GM19438 (cell line): ENCODE results near the gene PIEZO2.
"Not testable (repeated sequence)": the region's sequence is repeated elsewhere in the genome, so short reads cannot be mapped to it uniquely, and the experiment has no call there.

Experiments used
- ATAC-seq: cut with Tn5 transposase; IDR thresholded peaks from one replicate; pipeline ENCODE4 v1.9.1; 2021; ENCODE audit warnings: low read depth; ENCODE audit not compliant: unreplicated experiment

PIEZO2 gene

DNA sequence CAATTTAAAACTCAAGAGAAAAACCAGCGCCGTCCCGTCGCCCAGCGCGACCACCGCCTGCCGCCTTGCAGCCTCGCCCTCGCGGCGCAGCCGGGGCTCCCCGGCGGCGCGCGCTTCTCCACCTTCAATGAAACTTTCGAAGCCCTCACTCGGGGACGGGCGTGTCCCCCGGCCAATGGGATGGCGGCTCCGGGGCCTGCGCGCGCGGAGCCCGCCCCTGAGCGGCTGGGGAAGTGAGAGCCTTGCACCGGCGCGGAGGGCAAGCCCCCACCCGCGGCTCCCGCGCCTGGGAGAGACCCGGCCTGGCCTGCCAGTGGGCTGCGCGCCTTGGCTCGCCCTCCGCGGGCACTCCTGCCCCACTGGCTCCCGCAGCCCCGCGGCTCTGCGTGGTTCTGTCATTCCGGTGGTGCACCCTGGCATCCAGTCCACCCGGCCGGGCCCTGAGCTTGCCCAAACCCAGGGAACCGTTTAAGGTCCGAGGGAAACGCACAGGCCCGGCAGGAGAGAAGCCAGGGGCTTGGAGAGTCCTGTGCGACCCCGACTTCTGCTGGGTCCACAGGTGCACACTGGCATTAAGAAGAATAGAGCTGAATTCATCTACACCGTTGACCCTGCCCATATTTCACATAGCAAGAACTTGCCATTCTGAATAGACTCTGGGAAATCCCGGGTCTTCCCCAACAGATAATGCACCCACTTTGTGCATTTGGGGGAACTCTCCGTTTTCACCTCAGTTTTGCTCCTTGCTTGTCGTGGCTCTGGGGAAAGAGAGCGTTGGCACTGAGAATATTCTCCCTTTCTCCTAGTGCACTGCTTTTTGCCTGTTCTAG is at the start of gene PIEZO2:
Gene PIEZO2, minus strand, starts transcription at position 129 of the 830 bp plus-strand sequence. CDS start 981 bp downstream, outside the sequence.
- ATAC-seq = peak; percentile 82

DNA sequence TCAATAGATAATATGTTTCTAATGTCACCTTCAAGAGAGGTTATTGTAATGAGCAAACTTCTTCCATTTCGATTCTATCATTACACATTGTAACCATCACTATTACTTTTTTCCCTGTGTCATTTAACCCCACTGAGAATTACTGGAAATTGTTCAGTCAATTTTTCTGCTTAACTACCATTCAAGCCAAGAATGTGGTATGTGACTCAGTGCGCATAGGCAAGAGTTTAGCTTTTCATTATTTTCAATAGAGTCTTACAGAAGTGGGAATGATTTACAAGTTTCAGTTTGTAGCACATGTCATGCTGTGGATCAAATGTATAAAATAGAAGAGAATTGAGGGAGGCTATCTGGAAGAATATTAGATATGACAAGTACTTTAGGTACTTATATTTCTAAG is 34.3 kb upstream of the PIEZO2 start:
- ATAC-seq = no peak

DNA sequence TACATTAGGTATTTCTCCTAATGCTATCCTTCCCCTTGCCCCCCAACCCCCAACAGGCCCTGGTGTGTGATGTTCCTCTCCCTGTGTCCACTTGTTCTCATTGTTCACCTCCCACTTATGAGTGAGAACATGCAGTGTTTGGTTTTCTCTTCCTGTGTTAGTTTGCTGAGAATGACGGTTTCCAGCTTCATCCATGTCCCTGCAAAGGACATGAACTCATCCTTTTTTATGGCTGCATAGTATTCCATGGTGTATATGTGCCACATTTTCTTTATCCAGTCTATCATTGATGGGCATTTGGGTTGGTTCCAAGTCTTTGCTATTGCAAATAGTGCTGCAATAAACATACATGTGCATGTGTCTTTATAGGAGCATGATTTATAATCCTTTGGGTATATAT is 32.3 kb upstream of the PIEZO2 start:
- not testable (repeated sequence) for ATAC-seq

DNA sequence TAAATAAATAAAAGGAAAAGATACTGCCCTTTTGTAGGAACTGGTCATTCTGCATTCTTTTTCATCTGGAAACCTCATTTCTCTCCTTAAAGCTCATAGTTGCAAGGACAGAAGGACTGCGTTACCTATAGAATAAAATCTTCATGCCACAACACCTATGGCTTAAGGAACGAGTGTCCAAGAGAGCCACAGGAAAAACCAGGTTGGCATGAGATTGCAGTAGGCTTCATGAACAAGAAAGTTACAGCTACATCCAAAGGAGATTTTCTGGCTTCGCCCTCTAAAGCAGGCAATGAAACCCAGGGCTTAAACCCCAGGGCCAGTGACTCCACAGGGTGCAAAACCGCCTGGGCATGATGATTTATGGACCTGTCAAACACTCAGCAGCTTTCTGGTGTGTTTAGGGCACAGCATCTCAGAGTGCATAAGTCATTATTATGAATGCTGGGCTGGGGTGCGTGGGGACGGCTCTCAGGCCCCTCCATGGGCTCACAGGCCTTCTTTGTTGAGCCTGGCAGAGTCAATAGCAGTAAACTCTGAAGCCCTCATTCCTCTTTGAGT is 30.7 kb upstream of the PIEZO2 start:
- no peak for ATAC-seq

DNA sequence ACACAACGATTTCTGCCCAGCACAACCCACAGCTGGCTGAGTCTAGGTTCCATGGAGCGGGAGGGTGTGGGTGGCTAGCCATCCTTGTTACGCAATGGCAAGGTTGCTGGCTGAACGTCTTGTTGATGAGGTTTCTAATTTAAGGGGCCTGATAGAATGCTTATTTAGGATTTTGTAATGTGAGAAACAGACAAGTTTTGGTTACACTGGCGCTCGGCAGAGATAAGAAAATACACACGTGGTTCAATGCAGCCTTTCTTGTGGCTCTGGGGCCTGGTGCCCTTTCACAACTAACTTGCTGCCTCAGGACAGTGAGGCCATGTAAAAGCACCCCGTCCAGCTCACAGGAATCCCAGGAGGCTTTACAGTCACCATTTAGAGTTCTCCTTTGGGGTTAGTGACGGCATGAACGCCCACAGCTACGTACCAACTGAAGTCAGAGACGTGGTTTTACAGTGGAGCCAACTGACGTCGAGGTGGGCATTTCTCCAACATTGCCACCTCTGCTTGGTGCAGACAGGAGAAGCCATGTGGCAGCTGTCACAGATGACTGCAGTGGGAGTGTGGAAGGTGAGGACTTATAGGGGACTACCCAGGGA is 29.7 kb upstream of the PIEZO2 start:
- ATAC-seq = no peak

DNA sequence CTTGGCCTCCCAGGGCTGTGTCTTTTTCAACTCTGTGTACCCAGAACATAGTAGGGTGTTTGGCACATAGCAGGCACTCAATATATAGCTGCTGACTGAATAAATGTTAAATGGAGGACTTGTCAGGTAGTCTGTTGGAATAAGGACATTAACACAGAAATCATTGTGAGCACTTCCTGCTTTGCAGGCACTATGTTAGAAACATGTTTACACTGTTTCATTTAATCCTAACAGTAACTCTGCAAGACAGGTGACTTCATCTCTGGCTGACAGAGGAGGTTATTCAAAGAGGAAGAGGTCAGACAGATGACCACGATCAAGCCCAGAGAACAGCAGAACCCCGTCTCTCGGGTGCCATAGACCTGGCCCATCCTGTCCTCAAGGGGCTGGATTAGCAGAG is 28.0 kb upstream of the PIEZO2 start:
- no peak for ATAC-seq

DNA sequence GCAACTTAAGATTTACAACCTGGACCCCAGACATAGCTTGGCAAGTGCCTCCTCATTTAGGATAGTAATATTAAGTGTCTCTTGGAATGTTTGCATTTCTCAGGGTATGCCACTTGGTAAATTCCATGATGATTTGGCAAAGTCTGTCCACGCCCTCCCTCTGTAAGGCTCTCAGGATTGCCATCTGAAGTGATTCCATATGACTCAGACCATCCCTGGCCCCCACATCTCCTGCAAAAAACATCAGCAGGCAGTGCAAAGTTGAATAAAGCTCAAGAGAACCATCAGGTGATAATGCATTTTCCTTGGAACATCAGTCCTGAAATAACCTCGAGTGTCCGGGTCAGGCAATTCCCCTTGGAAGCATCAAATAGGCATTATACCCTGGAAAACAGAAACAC is 27.1 kb upstream of the PIEZO2 start:
- ATAC-seq = no peak

DNA sequence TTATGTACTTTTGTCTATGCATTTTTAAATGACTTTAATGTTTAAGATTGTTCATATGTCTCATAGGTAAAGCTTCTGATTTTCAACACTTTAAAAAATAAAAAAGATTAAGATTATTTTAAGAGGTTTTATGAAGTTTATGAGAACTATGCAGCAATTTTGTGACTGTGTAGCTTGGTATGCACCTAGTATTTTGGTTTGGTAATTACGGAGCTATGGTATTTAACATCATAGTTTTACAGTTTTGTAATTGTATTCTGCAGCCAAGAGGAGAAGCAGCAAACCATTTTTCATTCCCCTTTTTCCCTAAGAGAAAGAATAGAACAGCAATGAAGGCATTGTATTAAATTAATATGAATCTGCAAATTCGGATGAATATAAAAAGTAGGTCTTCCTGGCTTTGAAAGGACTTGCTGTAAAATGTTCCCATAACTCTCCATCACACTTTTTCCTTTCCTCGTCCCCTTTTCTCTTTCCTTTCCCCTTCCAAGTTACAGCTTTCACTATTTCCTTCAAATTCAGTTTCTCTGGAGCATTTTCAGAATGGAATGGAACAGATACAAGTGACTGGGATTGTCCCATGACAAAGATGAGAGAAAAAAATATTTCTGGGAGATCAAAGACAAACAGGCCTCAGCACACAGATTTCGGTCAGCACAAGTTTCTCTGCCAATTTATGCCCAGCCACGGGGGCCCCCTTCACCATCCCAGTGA is 26.1 kb upstream of the PIEZO2 start:
- no peak for ATAC-seq

DNA sequence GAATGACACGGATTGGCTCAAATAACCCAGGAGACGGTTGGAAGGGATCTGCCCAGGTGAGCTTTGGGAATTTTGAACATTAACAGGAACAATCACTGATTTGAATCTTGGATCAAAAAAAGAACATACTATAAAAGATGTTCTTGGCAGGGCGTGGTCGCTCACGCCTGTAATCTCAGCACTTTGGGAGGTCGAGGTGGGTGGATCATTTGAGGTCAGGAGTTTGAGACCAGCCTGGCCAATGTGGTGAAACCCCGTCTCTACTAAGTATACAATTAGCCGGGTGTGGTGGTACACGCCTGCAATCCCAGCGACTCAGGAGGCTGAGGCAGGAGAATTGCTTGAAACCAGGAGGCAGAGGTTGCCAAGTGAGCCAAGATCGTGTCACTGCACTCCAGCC is 24.8 kb upstream of the PIEZO2 start:
- ATAC-seq = not testable (repeated sequence)

DNA sequence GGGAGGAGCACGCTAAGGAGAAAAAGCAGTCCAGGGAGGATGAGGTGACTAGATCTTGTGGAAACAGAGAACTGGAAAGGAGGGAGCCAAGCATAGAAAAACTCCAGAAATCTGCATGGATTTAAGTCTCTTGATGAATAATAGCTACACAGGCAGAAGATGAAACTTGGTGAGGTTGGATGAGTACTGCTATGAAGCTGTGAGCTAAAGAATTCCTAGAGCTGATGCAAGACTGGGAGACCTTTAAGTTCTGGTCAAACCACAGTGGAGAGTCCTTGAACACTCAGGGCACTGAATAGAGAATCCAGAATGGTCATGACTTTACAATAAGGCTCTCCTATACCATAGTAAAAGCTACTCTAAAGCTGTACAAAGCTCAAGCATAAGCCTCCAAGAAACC is 18.4 kb upstream of the PIEZO2 start:
- no peak for ATAC-seq

DNA sequence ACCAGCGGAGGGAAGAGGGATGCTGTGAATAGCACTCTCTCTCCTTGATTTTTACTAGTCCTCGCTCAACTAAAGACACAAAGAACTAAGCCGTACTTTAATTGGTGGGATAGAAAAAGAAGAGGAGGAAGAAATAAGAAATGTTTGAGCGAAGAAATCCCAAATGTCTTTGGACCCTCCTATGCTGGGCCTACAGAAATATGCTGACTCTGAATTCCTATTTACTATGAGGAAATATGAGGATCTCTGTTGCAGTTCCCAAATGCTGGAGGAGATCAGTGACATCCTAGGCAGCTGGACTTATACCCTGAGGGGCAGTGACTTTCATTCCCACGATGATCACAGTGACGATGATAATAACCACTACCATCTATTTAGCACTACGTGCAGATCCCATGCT is 16.6 kb upstream of the PIEZO2 start:
- no peak for ATAC-seq

DNA sequence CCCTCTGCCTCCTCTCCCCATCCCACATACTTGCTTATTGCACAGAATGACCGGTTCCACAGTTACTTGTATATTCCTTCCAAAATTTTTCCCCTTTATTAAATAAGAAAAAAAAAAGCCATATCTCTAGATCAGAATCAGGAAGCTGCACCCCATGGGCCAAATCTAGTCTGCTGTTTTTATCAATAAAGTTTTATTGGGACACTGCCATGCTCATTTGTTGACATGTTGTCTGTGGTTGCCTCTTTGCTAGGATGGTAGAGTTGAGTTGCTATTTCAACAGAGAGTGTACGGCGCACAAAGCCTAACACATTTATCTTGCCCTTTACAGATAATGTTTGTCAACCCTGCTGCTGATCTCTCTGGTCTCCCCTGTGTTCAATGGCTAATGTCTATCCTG is 15.8 kb upstream of the PIEZO2 start:
- ATAC-seq = no peak

DNA sequence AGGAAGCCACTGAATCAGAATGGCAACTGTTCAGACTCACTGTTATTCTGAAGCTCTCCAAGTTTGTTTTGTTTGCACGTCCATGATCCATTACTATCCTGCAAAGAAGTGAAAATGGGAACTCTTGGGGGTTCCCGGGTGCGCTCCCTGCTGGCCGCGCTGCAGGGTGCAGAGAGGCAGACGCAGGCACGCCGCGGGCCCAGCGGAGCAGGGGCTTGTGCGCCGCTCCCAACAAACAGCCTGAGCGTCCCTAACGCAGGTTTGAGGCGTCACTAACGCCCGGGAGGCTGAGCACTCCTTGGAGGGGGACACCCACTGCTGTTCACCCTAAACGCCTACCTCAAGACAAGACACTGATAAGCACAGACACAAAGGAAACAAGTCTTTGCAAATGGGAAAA is 14.3 kb upstream of the PIEZO2 start:
- ATAC-seq = no peak

DNA sequence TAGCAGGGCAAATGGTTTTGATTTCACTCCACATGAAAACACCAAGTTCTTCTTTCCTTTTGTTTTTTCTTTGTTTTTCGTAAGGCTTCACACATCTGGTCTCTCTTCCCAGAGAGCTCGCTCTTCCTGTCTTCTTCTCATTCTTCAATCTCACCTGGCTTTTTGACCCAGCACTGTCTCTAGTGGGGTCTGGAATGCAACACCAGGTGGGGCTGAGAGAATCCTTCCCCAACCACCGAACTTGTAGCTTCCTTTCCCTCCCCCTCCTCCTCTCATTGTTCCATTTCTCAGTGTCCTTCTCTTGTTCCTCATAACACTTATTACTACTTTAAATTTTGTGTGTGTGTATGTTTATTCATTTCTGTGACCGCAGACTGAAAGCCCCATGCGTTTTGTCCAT is 13.5 kb upstream of the PIEZO2 start:
- no peak for ATAC-seq

DNA sequence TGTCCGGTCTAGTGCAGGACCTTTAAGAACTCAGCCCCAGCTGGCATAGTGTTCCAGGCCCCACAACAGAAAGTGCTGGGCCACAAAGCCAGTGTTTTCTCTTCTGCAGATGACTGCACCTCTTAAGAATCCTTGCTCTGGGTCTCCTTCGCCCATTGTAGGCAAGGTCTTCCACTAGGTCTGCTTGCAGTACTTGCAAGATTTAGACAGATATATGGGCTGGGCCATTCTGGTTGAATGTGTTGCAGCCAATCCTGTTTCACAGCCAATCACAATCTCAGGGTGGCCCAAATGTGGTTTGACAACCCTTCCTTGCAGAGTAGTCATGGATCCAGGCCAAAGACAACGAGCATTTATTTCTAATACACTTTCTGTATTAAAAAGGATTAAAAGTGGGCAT is 13.1 kb upstream of the PIEZO2 start:
- ATAC-seq = no peak

DNA sequence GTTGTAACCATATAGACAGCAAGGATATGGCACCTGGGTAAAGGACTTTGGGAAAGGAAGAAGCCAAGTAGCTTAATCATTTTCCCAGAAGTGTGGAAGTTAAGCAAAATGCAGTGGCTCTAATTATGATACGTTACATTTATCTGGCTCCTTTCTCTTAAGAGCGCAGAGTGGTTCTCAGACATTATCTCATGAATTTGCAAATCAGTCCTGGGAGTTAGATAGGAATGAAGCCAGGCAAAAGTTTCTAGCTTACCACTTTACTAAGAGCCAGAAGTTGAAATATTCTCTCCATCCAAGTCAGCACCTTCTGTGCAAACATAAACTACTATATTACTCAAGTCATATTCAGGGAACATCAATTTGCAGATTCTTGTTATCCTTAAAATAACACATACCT is 10.9 kb upstream of the PIEZO2 start:
- no peak for ATAC-seq

DNA sequence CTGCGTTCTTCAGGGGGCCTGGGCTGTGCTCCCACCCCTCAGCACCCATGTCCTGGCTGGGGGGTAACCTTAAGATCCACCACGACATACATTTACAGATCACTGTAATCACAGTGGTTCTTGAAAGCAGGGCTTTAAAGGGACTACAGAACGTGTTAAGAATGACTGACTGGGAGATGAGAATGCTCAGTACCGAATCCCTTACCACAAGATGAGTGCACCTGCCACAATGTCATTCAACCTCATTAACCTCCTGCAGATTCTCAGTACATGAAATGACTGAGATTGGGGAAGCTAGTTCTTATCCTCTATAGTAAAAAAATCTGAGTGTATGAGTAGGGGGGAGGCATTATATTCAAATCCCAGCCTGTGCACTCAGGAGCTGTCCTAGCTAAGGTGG is 10.5 kb upstream of the PIEZO2 start:
- ATAC-seq = no peak

DNA sequence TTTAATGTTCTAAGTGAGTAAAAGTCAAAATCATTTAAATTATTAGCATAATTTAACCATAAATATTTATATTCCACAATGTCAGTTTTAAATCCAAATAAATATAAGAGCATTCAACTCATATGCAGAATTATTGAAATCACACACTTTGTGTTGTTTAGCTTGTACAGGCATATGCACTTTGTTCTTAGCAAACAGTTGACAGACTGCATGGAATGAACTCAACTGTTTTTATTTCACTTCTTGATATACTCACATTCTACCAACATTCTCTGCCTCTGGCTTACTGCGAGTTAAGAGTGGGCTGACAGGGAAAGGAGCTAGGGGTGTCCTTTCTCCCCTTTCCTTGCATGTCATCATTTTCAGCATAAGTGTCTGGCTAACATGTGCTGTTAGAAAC is 7.6 kb upstream of the PIEZO2 start:
- no peak for ATAC-seq

DNA sequence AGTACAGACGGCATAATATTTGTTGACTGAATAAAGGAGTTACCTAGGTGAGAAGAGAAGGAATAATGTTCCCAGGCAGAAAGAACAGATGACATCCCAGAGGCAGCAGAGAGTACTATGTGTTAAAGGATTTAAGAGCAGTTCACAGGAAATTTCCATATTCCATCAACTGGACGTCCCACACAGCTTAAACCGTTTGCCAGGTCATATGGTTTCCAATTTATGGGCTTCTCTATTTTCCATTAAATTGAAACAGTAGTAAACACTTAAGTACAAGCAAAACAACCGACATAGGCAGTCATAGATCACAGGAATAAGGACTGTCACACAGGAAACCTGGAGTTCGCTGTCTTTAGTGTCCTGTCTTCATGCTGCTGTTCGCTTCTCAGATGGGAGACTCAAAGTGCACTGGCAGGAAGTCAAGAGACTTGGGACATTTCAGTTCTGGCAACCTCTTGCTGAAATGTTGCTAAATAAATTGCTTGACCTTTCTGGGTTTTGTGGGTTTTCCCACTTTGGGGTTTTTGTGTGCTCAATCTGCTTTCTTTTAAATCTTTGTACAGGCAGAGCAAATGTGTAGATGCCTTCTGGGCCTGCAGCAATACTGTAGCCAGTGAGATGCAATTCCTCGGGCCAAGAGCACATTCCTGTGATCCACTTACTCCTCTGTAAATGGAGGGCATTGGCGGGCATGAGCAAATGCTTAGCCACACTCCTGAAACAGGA is 5.8 kb upstream of the PIEZO2 start:
- ATAC-seq = no peak

DNA sequence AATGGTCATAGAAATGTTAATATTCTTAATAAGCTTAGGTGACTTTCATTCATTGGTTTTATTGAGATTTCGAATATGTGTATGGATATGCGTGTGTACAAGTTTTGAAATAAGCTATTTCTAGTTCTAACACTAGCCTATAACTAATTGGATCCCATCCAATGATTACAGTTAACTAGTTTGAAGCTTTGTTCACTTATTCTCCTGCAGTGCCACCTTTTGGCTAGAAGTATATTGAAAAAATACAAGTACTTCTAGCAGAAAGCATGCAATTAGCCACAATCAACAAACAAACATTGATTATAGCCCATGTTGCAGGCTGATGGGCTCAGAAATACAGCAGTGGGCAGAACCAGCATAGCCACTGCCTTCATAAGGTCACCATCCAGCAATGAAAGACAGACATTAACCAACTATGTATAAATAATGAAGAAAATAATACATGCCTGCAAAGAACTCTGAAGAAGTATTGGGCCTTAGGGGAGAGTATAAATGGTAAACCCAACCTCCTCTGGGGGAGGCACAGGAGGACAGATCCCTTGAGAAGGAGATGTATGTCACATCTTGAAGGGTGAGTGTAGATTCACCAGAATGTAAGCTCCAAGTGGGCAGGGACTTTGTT is 5.1 kb upstream of the PIEZO2 start:
- ATAC-seq = no peak
